HepG2 (cell line): Measurements from ENCODE around the gene HS3ST4. TPM values are rescaled to one million over a fixed set of nuclear protein-coding genes. Genes with fewer than 3 reads are reported as not detected.

Source experiments
- CAMTA2 ChIP-seq: sonication (generic); formaldehyde crosslinking; IDR thresholded peaks from 2 replicates; pipeline ENCODE4 v1.4.0; 2020; ENCODE audit warnings: mild to moderate bottlenecking, missing genetic modification reagents, borderline replicate concordance
- HBP1 ChIP-seq: IDR thresholded peaks from 2 replicates; pipeline ENCODE4 v1.6.1; 2016; ENCODE audit warnings: low read depth, control low read depth
- KLF9 ChIP-seq: IDR thresholded peaks from 2 replicates; pipeline ENCODE4 v1.6.1; 2016; ENCODE audit warnings: low read depth
- MAF1 ChIP-seq: sonication (generic); formaldehyde crosslinking; IDR thresholded peaks from 2 replicates; pipeline ENCODE4 v1.5.0; 2020; ENCODE audit warnings: missing genetic modification reagents, borderline replicate concordance
- MIXL1 ChIP-seq: IDR thresholded peaks from 2 replicates; pipeline ENCODE4 v1.6.1; 2016
- NR2F1 ChIP-seq, 2 experiments: fragments of 450-650 bp in 1 of 2; formaldehyde crosslinking in 1 of 2; IDR thresholded peaks; 2 replicates each; pipeline versions ENCODE4 v1.5.0 to v1.6.1; 2016 to 2020; ENCODE audit warnings: mild to moderate bottlenecking in 1 of 2, missing compliant biosample characterization in 1 of 2, missing genetic modification reagents in 1 of 2, moderate library complexity in 1 of 2
- POLR2AphosphoS5 ChIP-seq: IDR thresholded peaks from 2 replicates; pipeline ENCODE4 v1.6.1; 2012; ENCODE audit warnings: low read depth, low read length
- REST ChIP-seq, 2 experiments: IDR thresholded peaks; 2 replicates each; pipeline ENCODE4 v1.6.1; 2011 to 2012; ENCODE audit warnings: low read length in 2 of 2, borderline replicate concordance in 1 of 2, low read depth in 1 of 2, mild to moderate bottlenecking in 1 of 2, moderate library complexity in 1 of 2
- SYNCRIP ChIP-seq: fragments of 200-400 bp; formaldehyde crosslinking; IDR thresholded peaks from 2 replicates; pipeline ENCODE4 v1.6.1; 2018; ENCODE audit warnings: mild to moderate bottlenecking, low read depth, low read length; ENCODE audit not compliant: insufficient read depth
- ZNF333 ChIP-seq: sonication (generic); formaldehyde crosslinking; IDR thresholded peaks from 2 replicates; pipeline ENCODE4 v1.4.0; 2020; ENCODE audit warnings: mild to moderate bottlenecking, missing genetic modification reagents, borderline replicate concordance
- polyA plus RNA-seq, 8 experiments: library from polyadenylated mRNA; depleted of rRNA in 3 of 8; stranded (reverse) in 7 of 8; unstranded in 1 of 8; fragments of >200 nt; fragmentation: Illumina TruSeq in 4 of 8; extraction: Trizol in 4 of 8; gene quantifications; 2 replicates each; pipeline versions ENCODE4 v1.2.1 to v1.2.3, GENCODE V29; 2011 to 2016; ENCODE audit warnings: low read depth in 4 of 8, missing spikeins in 1 of 8, mixed read lengths in 1 of 8; ENCODE audit not compliant: insufficient read depth in 1 of 8
- total RNA-seq, 5 experiments: library from RNA; depleted of rRNA; stranded (reverse); fragments of >200 nt; fragmentation: Illumina TruSeq; extraction: Trizol; gene quantifications; 2 replicates each; pipeline ENCODE4 v1.2.3, GENCODE V29; 2016; ENCODE audit warnings: low read depth in 1 of 5

HS3ST4 gene
- total and polyA plus RNA-seq, 2 of the 13 experiments (the other 11 are each of a cell fraction or from before 2014, with no cell fraction given) = not detected

GRCh38 chr16:25786748-25787147 lies 95.0 kb downstream of the HS3ST4 start (continued):
- no peak for TF ChIP-seq CAMTA2 (CRISPR knock-in tag)
- TF ChIP-seq REST (IDR thresholded peaks at IDR 0.05; ENCODE audit: borderline replicate concordance in 1 of 2, low read depth in 1 of 2, low read length in 2 of 2) = no peak
- no peak for TF ChIP-seq MIXL1 (CRISPR knock-in tag)
- no peak for TF ChIP-seq SYNCRIP
- TF ChIP-seq KLF9 = no peak
- no peak for TF ChIP-seq HBP1 (CRISPR knock-in tag)
- no peak for TF ChIP-seq POLR2AphosphoS5
- TF ChIP-seq NR2F1 (CRISPR knock-in tag; IDR thresholded peaks at IDR 0.05) = no peak
- TF ChIP-seq MAF1 (CRISPR knock-in tag) = no peak
- TF ChIP-seq ZNF333 (CRISPR knock-in tag) = no peak
